Smooth muscle cell (in vitro differentiated cells): ENCODE measurements around the gene NLRP9. TPM values are rescaled to one million over a fixed set of nuclear protein-coding genes. Genes with fewer than 3 reads are reported as not detected.

Experiments used
- DNase-seq: peaks from one replicate; lab custom pipeline; 2025; ENCODE audit not compliant: unreplicated experiment; lab: John Stamatoyannopoulos, UW
- H2AFZ ChIP-seq: fragments of 200-600 bp; sonication (generic); 2 replicates; pipeline ENCODE4 v1.6.0; 2016; ENCODE audit warnings: antibody characterized with exemption, low read depth, mild to moderate bottlenecking
- H3F3A ChIP-seq: fragments of 200-600 bp; sonication (generic); 2 replicates; pipeline ENCODE4 v1.6.0; 2017; ENCODE audit warnings: antibody characterized with exemption, low read depth
- H3K27ac ChIP-seq: fragments of 200-600 bp; sonication (generic); 2 replicates; pipeline ENCODE4 v1.5.1; 2016; ENCODE audit warnings: low read depth, mild to moderate bottlenecking
- H3K27me3 ChIP-seq: fragments of 200-600 bp; sonication (generic); 2 replicates; pipeline ENCODE4 v1.6.1; 2016; ENCODE audit warnings: low read depth, mild to moderate bottlenecking
- H3K36me3 ChIP-seq: fragments of 200-600 bp; sonication (generic); 2 replicates; pipeline ENCODE4 v1.5.1; 2016; ENCODE audit warnings: low read depth
- H3K4me1 ChIP-seq: fragments of 200-600 bp; sonication (generic); 2 replicates; pipeline ENCODE4 v1.5.1; 2016; ENCODE audit warnings: low read depth
- H3K4me2 ChIP-seq: fragments of 200-600 bp; sonication (generic); 2 replicates; pipeline ENCODE4 v1.6.0; 2016; ENCODE audit warnings: mild to moderate bottlenecking
- H3K4me3 ChIP-seq: fragments of 200-600 bp; sonication (generic); 2 replicates; pipeline ENCODE4 v1.5.1; 2016; ENCODE audit warnings: mild to moderate bottlenecking
- H3K79me2 ChIP-seq: fragments of 200-600 bp; sonication (generic); 2 replicates; pipeline ENCODE4 v1.6.0; 2016; ENCODE audit warnings: low read depth, mild to moderate bottlenecking
- H3K9ac ChIP-seq: fragments of 200-600 bp; sonication (generic); 2 replicates; pipeline ENCODE4 v1.6.0; 2016; ENCODE audit warnings: low read depth
- H3K9me3 ChIP-seq: fragments of 200-600 bp; sonication (generic); replicated peaks from 2 replicates; pipeline ENCODE4 v1.5.1; 2016; ENCODE audit warnings: low read depth
- H4K20me1 ChIP-seq: fragments of 200-600 bp; sonication (generic); 2 replicates; pipeline ENCODE4 v1.6.0; 2016; ENCODE audit warnings: low read depth
- CTCF ChIP-seq: fragments of 200-600 bp; sonication (generic); IDR thresholded peaks from 2 replicates; pipeline ENCODE4 v1.5.1; 2017; ENCODE audit warnings: borderline replicate concordance, mild to moderate bottlenecking, antibody characterized with exemption; ENCODE audit not compliant: insufficient read depth, poor library complexity, severe bottlenecking
- WGBS: methylation state at CpG from one replicate; pipeline ENCODE4 v1.1.7; 2016; ENCODE audit warnings: low lambda C conversion rate; 5-methylcytosine and 5-hydroxymethylcytosine counted together
- polyA plus RNA-seq: library from polyadenylated mRNA; unstranded; fragments of >200 nt; fragmentation: Nextera tagmentation; extraction: Ambion mirVana; gene quantifications from 2 replicates; pipeline ENCODE4 v1.2.1, GENCODE V29; 2016
- total RNA-seq: library from RNA; depleted of rRNA; stranded (reverse); fragments of >200 nt; gene quantifications from 2 replicates; pipeline ENCODE4 v1.2.3, GENCODE V29; 2014

The NLRP9 gene
- total and polyA plus RNA-seq, 2 experiments from 2014 or later = 0.07 TPM; not detected in 1

- Histone ChIP-seq H3K27me3 (no peaks in the 10 kb centered on the region), H3K27ac (no peak overlapping the region), H4K20me1 (peaks cover 66% of the 10 kb centered on the region), H3K4me3 (no peak overlapping the region), H3K9me3 (no peaks in the 10 kb centered on the region), H3K4me2 (no peak overlapping the region), H3F3A (no peaks in the 10 kb centered on the region), H3K79me2 (peaks cover 18% of the 10 kb centered on the region), H2AFZ (no peak overlapping the region), H3K36me3 (no peaks in the 10 kb centered on the region), H3K4me1 (no peaks in the 10 kb centered on the region), H3K9ac (no peak overlapping the region)
- no peak for TF ChIP-seq CTCF
- 98% methylated on average over 28 of the region's 35 CpGs for WGBS
- no peak for DNase-seq
These were observed 48.6 kb downstream of the NLRP9 start for GRCh38 chr19:55689411-55690108.

GRCh38 chr19:55688422-55689218 lies 49.6 kb downstream of the NLRP9 start:
- no peak for DNase-seq
- no peak overlapping the region for H3K9ac ChIP-seq

GRCh38 chr19:55687281-55688201 lies 50.7 kb downstream of the NLRP9 start:
- Histone ChIP-seq H3K4me2 (no peak overlapping the region), H3K79me2 (peaks cover 38% of the 10 kb centered on the region), H4K20me1 (peaks cover 86% of the 10 kb centered on the region), H3K36me3 (no peaks in the 10 kb centered on the region), H3F3A (no peaks in the 10 kb centered on the region), H3K4me3 (no peak overlapping the region), H2AFZ (no peak overlapping the region), H3K27ac (no peak overlapping the region), H3K9me3 (no peaks in the 10 kb centered on the region), H3K4me1 (no peaks in the 10 kb centered on the region), H3K9ac (no peak overlapping the region), H3K27me3 (no peaks in the 10 kb centered on the region)
- no peak for TF ChIP-seq CTCF
- no peak for DNase-seq
- WGBS = 98% methylated on average over 22 of the region's 22 CpGs

More at GRCh38 chr19:55688422-55689218, 49.6 kb downstream of the NLRP9 start:
- WGBS = 91% methylated on average over 16 of the region's 27 CpGs
- Histone ChIP-seq H3F3A (no peaks in the 10 kb centered on the region), H4K20me1 (peaks cover 76% of the 10 kb centered on the region), H3K4me2 (no peak overlapping the region), H3K79me2 (peaks cover 27% of the 10 kb centered on the region), H2AFZ (no peak overlapping the region), H3K4me3 (no peak overlapping the region), H3K36me3 (no peaks in the 10 kb centered on the region), H3K4me1 (no peaks in the 10 kb centered on the region), H3K27me3 (no peaks in the 10 kb centered on the region), H3K27ac (no peak overlapping the region), H3K9me3 (no peaks in the 10 kb centered on the region)
- TF ChIP-seq CTCF = no peak
